K562 (cell line): ENCODE results near the gene ATOH1. TPM values are rescaled to one million over a fixed set of nuclear protein-coding genes. Genes with fewer than 3 reads are reported as not detected.

Source experiments
- ATAC-seq: fragments of 200-7000 bp; cut with Tn5 transposase; 3 replicates; pipeline ENCODE4 v1.9.1; 2020; ENCODE audit warnings: moderate library complexity
- BruUV-seq: library from RNA; stranded (reverse); fragments of 400-500 nt; replicated peaks from 2 replicates; lab custom pipeline; 2021; lab: Mats Ljungman, UMichigan
- CTCF ChIA-PET: fragments of 300-600 bp; formaldehyde crosslinking; extraction: SDS; loops from one replicate; lab custom pipeline; 2021; ENCODE audit warnings: low intra/inter-chr PET ratio; lab: Yijun Ruan, JAX
- POLR2A ChIA-PET: fragments of 300-600, 350-650 bp; sonication (Branson Sonifier 250); formaldehyde crosslinking; extraction: SDS; loops from one replicate; lab custom pipeline; 2021; ENCODE audit warnings: antibody characterized with exemption, inconsistent platforms; lab: Yijun Ruan, JAX
- DNase-seq, 4 experiments: peaks; one replicate each; pipeline versions ENCODE4 v3.0.0 to v3.0.0-alpha.2; 2011 to 2018; ENCODE audit warnings: low spot score in 3 of 4, mixed read lengths in 3 of 4; ENCODE audit errors: extremely low read depth in 1 of 4
- FAIRE-seq: peaks from 2 replicates; lab custom pipeline; 2011; peaks lifted over from hg19 to GRCh38; lab: Jason Lieb, UNC
- H2AFZ ChIP-seq: 2 replicates; pipeline ENCODE4 v1.6.0; 2011; ENCODE audit warnings: low read depth, low read length, control low read depth, inconsistent platforms
- H3K27ac ChIP-seq: fragments of 200-600 bp; 3 replicates; pipeline ENCODE4 v1.8.0; 2011; ENCODE audit warnings: low read depth, mild to moderate bottlenecking, control low read depth, inconsistent platforms, low read length, moderate library complexity, mixed read lengths; ENCODE audit errors: extremely low read depth
- H3K27me3 ChIP-seq, 2 experiments: fragments of 300-600 bp in 1 of 2; 2 replicates in 1 of 2; 3 replicates in 1 of 2; pipeline versions ENCODE4 v1.6.0 to v1.8.0; 2011; ENCODE audit warnings: inconsistent platforms in 2 of 2, low read length in 2 of 2, mild to moderate bottlenecking in 1 of 2, mixed read lengths in 1 of 2, moderate library complexity in 1 of 2; ENCODE audit not compliant: control insufficient read depth in 2 of 2, insufficient read depth in 2 of 2
- H3K36me3 ChIP-seq: fragments of 300-600 bp; 3 replicates; pipeline ENCODE4 v1.8.0; 2011; ENCODE audit warnings: mild to moderate bottlenecking, low read length, inconsistent platforms; ENCODE audit not compliant: control insufficient read depth, insufficient read depth
- H3K4me1 ChIP-seq, 2 experiments: fragments of 200-600 bp in 1 of 2; replicated peaks in 1 of 2; 2 replicates in 1 of 2; 3 replicates in 1 of 2; pipeline versions ENCODE4 v1.5.1 to v1.8.0; 2011; ENCODE audit warnings: inconsistent platforms in 2 of 2, low read length in 2 of 2, mild to moderate bottlenecking in 1 of 2, mixed read lengths in 1 of 2, moderate library complexity in 1 of 2; ENCODE audit not compliant: control insufficient read depth in 2 of 2, insufficient read depth in 2 of 2
- H3K4me2 ChIP-seq: 2 replicates; pipeline ENCODE4 v1.6.1; 2011; ENCODE audit warnings: low read length, control low read depth, inconsistent platforms, mixed read lengths; ENCODE audit not compliant: insufficient read depth
- H3K4me3 ChIP-seq: fragments of 200-600 bp; sonication (generic), shearing (Covaris generic); 2 replicates; pipeline ENCODE4 v1.5.1; 2016; ENCODE audit warnings: control low read depth, inconsistent platforms
- H3K79me2 ChIP-seq: fragments of 200-600 bp; 3 replicates; pipeline ENCODE4 v1.8.0; 2011; ENCODE audit warnings: low read length, inconsistent platforms; ENCODE audit not compliant: control insufficient read depth, insufficient read depth
- H3K9ac ChIP-seq, 2 experiments: 2 replicates each; pipeline versions ENCODE4 v1.6.0 to v1.6.1; 2011; ENCODE audit warnings: low read depth in 2 of 2, low read length in 2 of 2, control low read depth in 1 of 2, inconsistent platforms in 1 of 2, mild to moderate bottlenecking in 1 of 2, mixed read lengths in 1 of 2; ENCODE audit not compliant: insufficient read depth in 1 of 2
- H3K9me1 ChIP-seq: one replicate; pipeline ENCODE4 v1.6.0; 2011; ENCODE audit warnings: inconsistent platforms, mild to moderate bottlenecking, low read length, moderate library complexity; ENCODE audit not compliant: control insufficient read depth, insufficient read depth
- H3K9me3 ChIP-seq: replicated peaks from 2 replicates; pipeline ENCODE4 v1.5.1; 2011; ENCODE audit warnings: low read depth, low read length, inconsistent platforms; ENCODE audit not compliant: control insufficient read depth, insufficient read depth
- H4K20me1 ChIP-seq: replicated peaks from 2 replicates; pipeline ENCODE4 v1.6.1; 2011; ENCODE audit warnings: low read length, inconsistent platforms, mixed read lengths; ENCODE audit not compliant: control insufficient read depth, insufficient read depth
- BDP1 ChIP-seq: IDR thresholded peaks from 3 replicates; pipeline ENCODE4 v1.6.1; 2011; ENCODE audit not compliant: insufficient read length, insufficient read depth
- CCNT2 ChIP-seq: IDR thresholded peaks from 2 replicates; pipeline ENCODE4 v1.6.1; 2011; ENCODE audit warnings: borderline replicate concordance, low read depth, mild to moderate bottlenecking, moderate library complexity, mixed read lengths, low read length; ENCODE audit not compliant: insufficient read length; ENCODE audit errors: extremely low read depth
- CHD2 ChIP-seq: IDR thresholded peaks from 2 replicates; pipeline ENCODE4 v1.6.1; 2011; ENCODE audit warnings: low read depth, low read length
- DDX20 ChIP-seq: fragments of 450-650 bp; IDR thresholded peaks from 2 replicates; pipeline ENCODE4 v1.6.1; 2016; ENCODE audit warnings: missing genetic modification characterization, low read depth, mild to moderate bottlenecking, missing compliant biosample characterization, moderate library complexity
- FOXP1 ChIP-seq: sonication (generic); formaldehyde crosslinking; IDR thresholded peaks from 2 replicates; pipeline ENCODE4 v1.8.0; 2022; ENCODE audit warnings: mild to moderate bottlenecking, missing genetic modification reagents
- HNRNPLL ChIP-seq: fragments of 200-400 bp; formaldehyde crosslinking; IDR thresholded peaks from 2 replicates; pipeline ENCODE4 v1.6.1; 2017; ENCODE audit warnings: low read length, low read depth, mild to moderate bottlenecking; ENCODE audit not compliant: poor library complexity, severe bottlenecking
- IFI16 ChIP-seq: fragments of 250-450 bp; sonication (Bioruptor Pico); IDR thresholded peaks from 2 replicates; pipeline ENCODE4 v2.1.2; 2022; ENCODE audit warnings: mild to moderate bottlenecking, inconsistent platforms
- NFE2 ChIP-seq: IDR thresholded peaks from 2 replicates; pipeline ENCODE4 v1.6.1; 2014; ENCODE audit warnings: antibody characterized with exemption, low read depth
- PHF8 ChIP-seq: fragments of 200-600 bp; sonication (generic); IDR thresholded peaks from 2 replicates; pipeline ENCODE4 v1.6.1; 2012; ENCODE audit warnings: mixed run types, mild to moderate bottlenecking, inconsistent platforms, low read length, moderate library complexity, borderline replicate concordance
- POLR2G ChIP-seq: fragments of 200-400 bp; formaldehyde crosslinking; IDR thresholded peaks from 2 replicates; pipeline ENCODE4 v1.6.1; 2017; ENCODE audit warnings: low read depth, mild to moderate bottlenecking, antibody characterized with exemption, low read length, moderate library complexity
- RFX7 ChIP-seq: fragments of 250-450 bp; sonication (Bioruptor Pico); IDR thresholded peaks from 2 replicates; pipeline ENCODE4 v1.5.1; 2021; ENCODE audit warnings: mild to moderate bottlenecking
- SFPQ ChIP-seq: fragments of 200-400 bp; formaldehyde crosslinking; IDR thresholded peaks from 2 replicates; pipeline ENCODE4 v1.6.1; 2017; ENCODE audit warnings: mild to moderate bottlenecking, low read depth, low read length, moderate library complexity
- SPI1 ChIP-seq: IDR thresholded peaks from 2 replicates; pipeline ENCODE4 v1.6.1; 2011; ENCODE audit warnings: low read depth, low read length, control low read depth, borderline replicate concordance
- ZFX ChIP-seq: sonication (generic); formaldehyde crosslinking; IDR thresholded peaks from 2 replicates; pipeline ENCODE4 v1.8.0; 2022; ENCODE audit warnings: mild to moderate bottlenecking, missing genetic modification reagents, moderate library complexity
- ZNF134 ChIP-seq: fragments of 250-450 bp; sonication (Bioruptor Pico); conservative IDR thresholded peaks from 2 replicates; pipeline ENCODE4 v1.4.0; 2020
- ZNF347 ChIP-seq: fragments of 450-650 bp; formaldehyde crosslinking; IDR thresholded peaks from 2 replicates; pipeline ENCODE4 v1.4.0; 2020; ENCODE audit warnings: low read depth, mild to moderate bottlenecking, moderate library complexity
- ZNF384 ChIP-seq: IDR thresholded peaks from 2 replicates; pipeline ENCODE4 v1.6.1; 2012; ENCODE audit warnings: low read depth, low read length, improper control_type of control experiment
- ZNF41 ChIP-seq: fragments of 250-450 bp; sonication (Bioruptor Pico); conservative IDR thresholded peaks from 2 replicates; pipeline ENCODE4 v1.4.0; 2020; ENCODE audit warnings: mild to moderate bottlenecking
- ZNF778 ChIP-seq: fragments of 450-650 bp; formaldehyde crosslinking; IDR thresholded peaks from 2 replicates; pipeline ENCODE4 v1.4.0; 2020; ENCODE audit warnings: mild to moderate bottlenecking, moderate library complexity
- ZSCAN32 ChIP-seq: fragments of 450-650 bp; formaldehyde crosslinking; IDR thresholded peaks from 2 replicates; pipeline ENCODE4 v1.4.0; 2020; ENCODE audit warnings: mild to moderate bottlenecking, moderate library complexity
- WGBS: fragments of 100-300 bp; shearing (Covaris generic); methylation state at CpG from one replicate; pipeline ENCODE4 v1.1.6; 2016; ENCODE audit warnings: low coverage, mixed read lengths; ENCODE audit not compliant: insufficient coverage; ENCODE audit errors: missing lambda C conversion rate; 5-methylcytosine and 5-hydroxymethylcytosine counted together
- in situ Hi-C: fragments of 300-500 bp; cut with MboI; formaldehyde crosslinking; loops from 4 replicates; pipeline ENCODE4 v1.15.0; 2018; ENCODE audit warnings: inconsistent platforms, mixed read lengths
- intact Hi-C: fragments of 100-400 bp; cut with micrococcal nuclease; formaldehyde crosslinking; loops from 2 replicates; pipeline ENCODE4 v1.14.2; 2022
- polyA plus RNA-seq, 8 experiments: library from polyadenylated mRNA; depleted of rRNA in 4 of 8; stranded (reverse) in 5 of 8; unstranded in 3 of 8; fragments of >200 nt; fragmentation: Nextera tagmentation in 2 of 8; fragmentation: Illumina TruSeq in 1 of 8; extraction: Ambion mirVana in 2 of 8; extraction: Trizol in 1 of 8; gene quantifications; 2 replicates each; pipeline versions ENCODE4 v1.2.1 to v1.2.3, GENCODE V29; 2011 to 2014; ENCODE audit warnings: inconsistent platforms in 1 of 8, missing spikeins in 1 of 8
- total RNA-seq, 7 experiments: library from RNA; depleted of rRNA in 6 of 7; stranded (reverse); fragments of >200 nt in 6 of 7; fragmentation: Illumina TruSeq in 2 of 7; extraction: Trizol in 2 of 7; gene quantifications; 2 replicates each; pipeline versions ENCODE4 v1.2.1 to v1.2.3, GENCODE V29; 2011 to 2021; ENCODE audit warnings: low replicate concordance in 1 of 7

ATOH1 gene
- total and polyA plus RNA-seq, 9 of the 15 experiments (the other 6 are each of a cell fraction or from before 2014, with no cell fraction given): not detected

GRCh38 chr4:93852680-93853079 is 24.1 kb downstream of the ATOH1 start (continued):
- TF ChIP-seq IFI16 (CRISPR knock-in tag): no peak
- no peak for TF ChIP-seq DDX20 (tag)
- TF ChIP-seq CHD2: no peak
- no peak for TF ChIP-seq CCNT2
- TF ChIP-seq ZNF347 (CRISPR knock-in tag): no peak
- no peak for TF ChIP-seq HNRNPLL

- H3K36me3 ChIP-seq: no peaks in the 10 kb centered on the region
- intact Hi-C loops: no loop called here
- DNase-seq: no peak
- CTCF ChIA-PET: no interaction called here
- FAIRE-seq: no peak
- H3K9me1 ChIP-seq: no peaks in the 10 kb centered on the region
- WGBS: 0% methylated on average over 1 of the region's 1 CpG
- H3K4me3 ChIP-seq: no peak overlapping the region
- H3K27ac ChIP-seq: no peak overlapping the region
- H3K9ac ChIP-seq: no peak overlapping the region
- H3K79me2 ChIP-seq: no peaks in the 10 kb centered on the region
- POLR2A ChIA-PET: no interaction called here
- no TSS peak for BruUV-seq
- H2AFZ ChIP-seq: no peak overlapping the region
- H3K9me3 ChIP-seq: no peaks in the 10 kb centered on the region
- ATAC-seq: no peak
- no peaks in the 10 kb centered on the region for H3K4me1 ChIP-seq
- H3K4me2 ChIP-seq: no peak overlapping the region
- in situ Hi-C loops: no loop called here
- H4K20me1 ChIP-seq: no peaks in the 10 kb centered on the region
- H3K27me3 ChIP-seq: no peaks in the 10 kb centered on the region
- no peak for TF ChIP-seq ZNF778 (CRISPR knock-in tag)
- no peak for TF ChIP-seq ZNF41
- TF ChIP-seq POLR2G: no peak
- TF ChIP-seq BDP1: no peak
- no peak for TF ChIP-seq SFPQ
- no peak for TF ChIP-seq ZFX (CRISPR knock-in tag)
- no peak for TF ChIP-seq ZNF134 (CRISPR knock-in tag)
- TF ChIP-seq RFX7 (CRISPR knock-in tag): no peak
- TF ChIP-seq FOXP1 (CRISPR knock-in tag): no peak
- no peak for TF ChIP-seq NFE2
- TF ChIP-seq ZSCAN32 (CRISPR knock-in tag): no peak
- no peak for TF ChIP-seq PHF8
- no peak for TF ChIP-seq SPI1
- no peak for TF ChIP-seq ZNF384
Observed at GRCh38 chr4:93855926-93856325, 27.4 kb downstream of the ATOH1 start.
